ENCODE results near the gene DCPS. TPM values are rescaled to one million over a fixed set of nuclear protein-coding genes. Genes with fewer than 3 reads are reported as not detected.
A peak's percentile ranks its signal among the peaks of the same experiment; 100 is the strongest.

The DCPS gene
- total and polyA plus RNA-seq, 3 donors from 2014 or later: 16.8 to 20.9 (median 16.9) TPM

GRCh38 chr11:126347751-126348668 lies 44.1 kb downstream of the DCPS start:
- peaks cover 82% of the 10 kb centered on the region for H3K4me1 ChIP-seq
- H3K27me3 ChIP-seq: no peaks in the 10 kb centered on the region
- TF ChIP-seq POLR2A (IDR thresholded peaks at IDR 0.05): no peak
- no peak for TF ChIP-seq CTCF (IDR thresholded peaks at IDR 0.05)
- no peaks in the 10 kb centered on the region for H3K36me3 ChIP-seq (ENCODE audit: low read depth, missing control alignments)
- H3K27ac ChIP-seq: peak overlapping the region; percentile 83 to 92
- H3K4me3 ChIP-seq: no peak overlapping the region
- intact Hi-C loops (cut with DNase I; ENCODE audit: low total_unique reads): no loop called here
- DNase-seq: no peak
- 38 to 59% methylated on average over 14 to 17 of the region's 17 CpGs for WGBS, 2 donors
- no peaks in the 10 kb centered on the region for H3K9me3 ChIP-seq

- Histone ChIP-seq H3K27me3 (no peaks in the 10 kb centered on the region), H3K36me3 (ENCODE audit: low read depth, missing control alignments) (no peaks in the 10 kb centered on the region), H3K9me3 (no peaks in the 10 kb centered on the region), H3K27ac (peak overlapping the region; percentile 33 to 92), H3K4me1 (peaks cover 85% of the 10 kb centered on the region), H3K4me3 (no peak overlapping the region)
- DNase-seq: no peak
- TF ChIP-seq CTCF (IDR thresholded peaks at IDR 0.05) (no peak), POLR2A (IDR thresholded peaks at IDR 0.05) (no peak)
- 39 to 43% methylated on average over 8 of the region's 8 CpGs for WGBS, 2 donors
- intact Hi-C loops (cut with DNase I; ENCODE audit: low total_unique reads): no loop called here
Measured at GRCh38 chr11:126348806-126349582, 45.1 kb downstream of the DCPS start.

- Histone ChIP-seq H3K27me3 (no peaks in the 10 kb centered on the region), H3K4me3 (no peak overlapping the region), H3K4me1 (peaks cover 80% of the 10 kb centered on the region), H3K9me3 (no peaks in the 10 kb centered on the region), H3K36me3 (ENCODE audit: low read depth, missing control alignments) (no peaks in the 10 kb centered on the region), H3K27ac (peak overlapping the region; percentile 66 to 92)
- no peak for DNase-seq
- TF ChIP-seq CTCF (IDR thresholded peaks at IDR 0.05): no peak
- no peak for TF ChIP-seq POLR2A (IDR thresholded peaks at IDR 0.05)
- 21 to 47% methylated on average over 5 of the region's 5 CpGs for WGBS, 2 donors
- intact Hi-C loops (cut with DNase I; ENCODE audit: low total_unique reads): no loop called here
Measured at GRCh38 chr11:126350836-126351235, 47.0 kb downstream of the DCPS start.

GRCh38 chr11:126352163-126352562 lies 48.3 kb downstream of the DCPS start:
- Histone ChIP-seq H3K4me3 (no peak overlapping the region), H3K27ac (peak overlapping the region; percentile 66 to 92), H3K36me3 (ENCODE audit: low read depth, missing control alignments) (no peaks in the 10 kb centered on the region), H3K4me1 (peaks cover 70% of the 10 kb centered on the region), H3K9me3 (no peaks in the 10 kb centered on the region), H3K27me3 (no peaks in the 10 kb centered on the region)
- WGBS, 2 donors: 61 to 83% methylated on average over 3 of the region's 3 CpGs
- no peak for DNase-seq
- intact Hi-C loops (cut with DNase I; ENCODE audit: low total_unique reads): no loop called here
- no peak for TF ChIP-seq POLR2A (IDR thresholded peaks at IDR 0.05)
- TF ChIP-seq CTCF (IDR thresholded peaks at IDR 0.05): no peak
